ENCODE data around the gene SAMSN1.

DNA sequence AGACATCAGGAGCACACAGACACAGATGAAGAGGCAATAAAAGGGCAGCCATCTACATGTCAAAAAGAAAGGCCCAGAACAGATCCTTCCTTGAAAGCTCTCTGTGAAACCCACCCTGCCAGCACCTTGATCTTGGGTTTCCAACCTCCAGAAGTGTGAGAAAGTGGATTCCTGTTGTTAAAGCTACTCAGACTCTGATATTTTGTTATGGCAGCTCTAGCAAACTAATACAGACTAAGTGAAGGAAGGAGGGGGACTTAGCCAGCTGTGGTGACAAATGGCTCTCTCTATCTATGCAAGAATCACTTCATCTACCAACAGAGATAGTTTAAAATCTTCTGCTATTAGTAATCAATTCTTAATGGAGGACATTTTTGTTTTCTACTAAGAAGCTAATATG, 10.4 kb downstream of the SAMSN1 start:
- TF ChIP-seq, protein P1, sequence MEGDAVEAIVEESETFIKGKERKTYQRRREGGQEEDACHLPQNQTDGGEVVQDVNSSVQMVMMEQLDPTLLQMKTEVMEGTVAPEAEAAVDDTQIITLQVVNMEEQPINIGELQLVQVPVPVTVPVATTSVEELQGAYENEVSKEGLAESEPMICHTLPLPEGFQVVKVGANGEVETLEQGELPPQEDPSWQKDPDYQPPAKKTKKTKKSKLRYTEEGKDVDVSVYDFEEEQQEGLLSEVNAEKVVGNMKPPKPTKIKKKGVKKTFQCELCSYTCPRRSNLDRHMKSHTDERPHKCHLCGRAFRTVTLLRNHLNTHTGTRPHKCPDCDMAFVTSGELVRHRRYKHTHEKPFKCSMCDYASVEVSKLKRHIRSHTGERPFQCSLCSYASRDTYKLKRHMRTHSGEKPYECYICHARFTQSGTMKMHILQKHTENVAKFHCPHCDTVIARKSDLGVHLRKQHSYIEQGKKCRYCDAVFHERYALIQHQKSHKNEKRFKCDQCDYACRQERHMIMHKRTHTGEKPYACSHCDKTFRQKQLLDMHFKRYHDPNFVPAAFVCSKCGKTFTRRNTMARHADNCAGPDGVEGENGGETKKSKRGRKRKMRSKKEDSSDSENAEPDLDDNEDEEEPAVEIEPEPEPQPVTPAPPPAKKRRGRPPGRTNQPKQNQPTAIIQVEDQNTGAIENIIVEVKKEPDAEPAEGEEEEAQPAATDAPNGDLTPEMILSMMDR (IDR thresholded peaks at IDR 0.05; ENCODE audit: control extremely low read depth in 1 of 3, insufficient read depth in 1 of 3, low read depth in 1 of 3, low read length in 3 of 3) = no peak
- no peak for TF ChIP-seq EP300 (IDR thresholded peaks at IDR 0.05; ENCODE audit: borderline replicate concordance in 1 of 2, low read depth in 2 of 2, low read length in 2 of 2)
- TF ChIP-seq EZH2 (IDR thresholded peaks at IDR 0.05; ENCODE audit: low read depth, low read length, severe bottlenecking) = no peak
- no peak for TF ChIP-seq JUN (IDR thresholded peaks at IDR 0.05; ENCODE audit: low read depth, low read length)
- TF ChIP-seq TAF1 (IDR thresholded peaks at IDR 0.05; ENCODE audit: low read depth, low read length) = no peak
- no peak for TF ChIP-seq MAX (IDR thresholded peaks at IDR 0.05)
- TF ChIP-seq CREB1 (IDR thresholded peaks at IDR 0.05) = no peak
- no peak for TF ChIP-seq HDAC6 (IDR thresholded peaks at IDR 0.05; ENCODE audit: low read depth, low read length)
- TF ChIP-seq SP1 (IDR thresholded peaks at IDR 0.05; ENCODE audit: low read depth, low read length) = no peak
- TF ChIP-seq, protein P2, sequence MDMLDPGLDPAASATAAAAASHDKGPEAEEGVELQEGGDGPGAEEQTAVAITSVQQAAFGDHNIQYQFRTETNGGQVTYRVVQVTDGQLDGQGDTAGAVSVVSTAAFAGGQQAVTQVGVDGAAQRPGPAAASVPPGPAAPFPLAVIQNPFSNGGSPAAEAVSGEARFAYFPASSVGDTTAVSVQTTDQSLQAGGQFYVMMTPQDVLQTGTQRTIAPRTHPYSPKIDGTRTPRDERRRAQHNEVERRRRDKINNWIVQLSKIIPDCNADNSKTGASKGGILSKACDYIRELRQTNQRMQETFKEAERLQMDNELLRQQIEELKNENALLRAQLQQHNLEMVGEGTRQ (IDR thresholded peaks at IDR 0.05; ENCODE audit: low read length) = no peak
- no peak for TF ChIP-seq POLR2A (IDR thresholded peaks at IDR 0.05; ENCODE audit: control extremely low read depth in 1 of 2, low read depth in 2 of 2, low read length in 2 of 2)
- no peak for TF ChIP-seq CBX8 (IDR thresholded peaks at IDR 0.05; ENCODE audit: borderline replicate concordance, low read depth, low read length)
- TF ChIP-seq SUZ12 (IDR thresholded peaks at IDR 0.05; ENCODE audit: low read length) = no peak

All from H1 (cell line).